ENCODE results near the gene SLC7A6. TPM values are rescaled to one million over a fixed set of nuclear protein-coding genes. Genes with fewer than 3 reads are reported as not detected.

Gene SLC7A6
- total RNA-seq, 2 experiments from 2014 or later, result 99.2 to 99.4 TPM

DNA sequence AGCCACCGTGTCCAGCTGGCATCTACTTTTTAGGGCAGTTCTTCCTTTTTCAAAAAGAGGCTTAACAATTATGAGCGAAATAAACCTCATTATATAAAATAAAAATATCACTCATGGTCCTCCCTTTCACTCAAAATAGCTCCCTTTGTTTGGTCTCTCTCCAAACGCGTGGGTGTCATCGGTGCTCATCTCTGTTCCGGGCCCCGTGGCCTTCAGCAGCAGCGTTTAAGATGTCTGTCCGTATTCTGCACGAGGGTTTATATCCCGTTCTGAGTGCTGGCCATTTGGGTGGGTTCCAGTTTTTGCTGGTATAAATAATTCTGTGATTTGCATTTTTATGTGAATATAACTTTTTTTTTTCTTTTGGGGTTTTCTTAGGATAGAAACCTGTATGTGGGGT is 79.9 kb downstream of the SLC7A6 start:
- ChIA-PET CTCF (interaction anchor here (0.7 kb wide), 2 partner anchors 99 to 1220 kb away, joined by 3 read pairs; partner anchors contain the start of gene PLA2G15), POLR2A (no interaction called here)

DNA sequence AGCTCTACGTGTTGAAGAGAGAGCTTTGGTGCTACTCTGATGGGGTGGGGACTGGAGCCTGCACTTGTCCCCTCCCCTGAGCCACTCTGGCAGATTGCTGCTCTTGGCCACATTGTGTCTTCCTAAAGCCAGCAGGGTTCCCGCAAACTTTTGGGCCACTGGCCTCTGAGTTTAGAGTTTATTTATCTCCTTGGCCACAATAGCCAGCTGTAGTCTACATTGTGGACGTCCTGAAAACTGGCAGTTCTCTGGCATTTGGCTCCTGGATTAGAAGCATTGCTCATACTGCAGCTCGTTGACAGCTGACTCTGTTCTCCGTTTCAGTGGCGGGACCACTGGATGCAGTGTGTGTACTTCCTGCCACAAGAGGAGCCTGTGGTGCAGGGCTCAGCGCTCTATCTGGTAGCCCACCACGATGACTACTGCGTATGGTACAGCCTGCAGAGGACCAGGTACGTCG is 81.1 kb downstream of the SLC7A6 start:
- POLR2A ChIA-PET, result no interaction called here
- CTCF ChIA-PET, result interaction anchor here (0.8 to 0.9 kb wide), 2 partner anchors 16 to 81 kb away, joined by 3 read pairs; partner anchors contain the start of gene SLC7A6

DNA sequence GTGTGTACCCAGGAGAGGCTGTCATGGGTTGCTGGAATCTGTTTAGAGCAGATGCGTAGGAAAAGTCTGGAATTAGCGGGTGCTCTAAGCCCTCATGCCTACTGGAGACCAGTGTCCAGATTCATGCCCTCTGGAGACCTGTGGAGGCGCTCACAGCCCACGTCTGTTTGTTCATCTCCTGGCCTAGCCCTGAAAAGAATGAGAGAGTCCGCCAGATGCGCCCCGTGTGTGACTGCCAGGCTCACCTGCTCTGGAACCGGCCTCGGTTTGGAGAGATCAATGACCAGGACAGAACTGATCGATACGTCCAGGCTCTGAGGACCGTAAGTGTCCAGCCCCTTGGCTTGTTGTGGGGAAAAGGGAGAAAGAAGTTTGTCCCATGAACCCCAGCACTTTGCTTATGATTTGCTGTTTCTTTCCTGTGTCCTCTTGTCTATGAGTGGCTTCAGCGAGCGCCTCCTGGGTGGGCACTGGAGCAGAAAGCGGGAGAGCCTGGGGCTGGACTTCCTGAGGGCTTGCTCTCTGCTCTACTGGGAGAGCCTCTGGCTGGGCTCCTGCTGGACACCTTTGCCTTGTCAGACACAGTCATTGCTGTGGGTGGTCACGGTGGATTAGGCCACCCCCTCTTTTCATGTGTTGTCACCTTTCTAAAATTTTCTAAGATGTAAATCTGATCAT is 81.8 kb downstream of the SLC7A6 start:
- ChIA-PET POLR2A (no interaction called here), CTCF (interaction anchor here (0.8 kb wide), 1 partner anchor 82 kb away, joined by 3 read pairs; the partner anchor contains the start of gene SLC7A6)

DNA sequence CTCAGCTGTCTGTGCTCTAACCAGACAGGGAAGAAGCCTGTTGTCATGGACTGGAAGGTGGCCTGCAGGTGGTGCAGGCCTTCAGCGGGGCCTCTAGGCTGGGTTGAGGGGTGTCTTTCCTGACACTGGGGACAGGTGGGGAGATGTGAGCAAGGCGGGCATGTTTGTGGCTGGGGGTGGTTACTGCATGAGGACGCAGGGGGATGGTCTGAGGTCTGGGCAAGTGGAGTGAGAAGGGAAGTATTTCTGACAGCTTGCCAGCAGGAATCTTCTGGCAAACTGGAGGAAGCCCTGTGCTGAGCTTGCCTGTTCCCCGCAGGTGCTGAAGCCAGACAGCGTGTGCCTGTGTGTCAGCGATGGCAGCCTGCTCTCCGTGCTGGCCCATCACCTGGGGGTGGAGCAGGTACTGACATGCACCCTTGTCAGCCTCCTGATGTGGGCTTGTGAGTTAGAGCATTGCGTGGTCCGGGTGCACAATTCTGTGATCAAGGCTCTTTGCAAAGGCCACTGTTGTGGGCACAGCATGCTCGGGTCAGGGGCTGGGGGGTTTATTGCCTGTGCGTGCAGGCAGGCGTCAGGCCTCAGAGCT is 82.7 kb downstream of the SLC7A6 start:
- CTCF ChIA-PET, result no interaction called here
- POLR2A ChIA-PET, result interaction anchor here (0.5 kb wide), 1 partner anchor 250 kb away, joined by 6 read pairs; no protein-coding TSS in a partner anchor

GRCh38 chr16:68347605-68348004 is 83.3 kb downstream of the SLC7A6 start:
- CTCF ChIA-PET, result no interaction called here
- POLR2A ChIA-PET, result interaction anchor here (0.5 kb wide), 1 partner anchor 250 kb away, joined by 6 read pairs; no protein-coding TSS in a partner anchor

GRCh38 chr16:68348639-68349445 is 84.5 kb downstream of the SLC7A6 start:
- POLR2A ChIA-PET, result interaction anchor here (0.6 kb wide), 1 partner anchor 781 kb away, joined by 3 read pairs; no protein-coding TSS in a partner anchor
- CTCF ChIA-PET, result no interaction called here

DNA sequence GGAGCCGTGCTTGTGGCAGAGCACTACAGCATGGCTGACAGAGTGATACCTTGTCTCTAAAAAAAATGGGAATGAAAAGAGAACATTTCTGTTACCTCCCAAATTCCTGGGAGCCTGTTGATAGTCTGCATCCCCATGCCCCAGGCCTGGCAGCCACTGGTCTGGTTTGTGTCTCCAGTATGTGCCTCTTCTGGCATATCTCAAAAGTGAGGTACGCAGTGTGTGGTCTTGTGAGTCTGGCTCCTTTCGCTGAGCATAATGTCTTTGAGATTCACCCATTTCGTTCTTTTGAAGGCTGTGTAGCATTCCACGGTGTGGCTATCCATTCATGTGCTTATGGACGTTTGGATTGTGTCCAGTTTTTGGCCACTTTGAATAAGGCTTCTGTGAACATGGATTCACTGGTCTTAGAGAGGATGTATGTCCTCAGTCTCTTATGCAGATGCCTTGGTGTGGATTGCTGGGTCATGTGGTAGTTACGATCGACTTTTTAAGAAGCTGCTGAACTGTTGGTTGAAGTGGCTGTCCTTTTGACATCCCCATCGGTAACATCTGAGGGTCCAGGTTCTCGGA is 85.6 kb downstream of the SLC7A6 start:
- CTCF ChIA-PET, result no interaction called here
- POLR2A ChIA-PET, result interaction anchor here (0.5 to 0.6 kb wide), 2 partner anchors 111 to 780 kb away, joined by 3 to 4 read pairs; no protein-coding TSS in a partner anchor

- ChIA-PET POLR2A (no interaction called here), CTCF (no interaction called here)
These were observed 86.6 kb downstream of the SLC7A6 start for GRCh38 chr16:68350813-68351350.

Other genes starting within 250 kb of the SLC7A6 start
- gene DPEP2NB, start 248.6 kb upstream of the SLC7A6 start, total RNA-seq, result not detected
- gene DDX28, start 241.3 kb upstream of the SLC7A6 start, total RNA-seq, result 10 to 100 TPM; 27.5 to 28.8 TPM
- gene DUS2, start 241.2 kb upstream of the SLC7A6 start, total RNA-seq, result 10 to 100 TPM; 37.1 to 40.3 TPM
- 10 to 100 TPM; 93.1 to 95.4 TPM for gene NFATC3, start 179.2 kb upstream of the SLC7A6 start, total RNA-seq
- gene ESRP2, start 28.4 kb upstream of the SLC7A6 start, total RNA-seq, result under 1 TPM; 0.27 to 0.48 TPM
- 1 to 10 TPM; 9.3 to 9.5 TPM for gene PLA2G15, start 19.2 kb upstream of the SLC7A6 start, total RNA-seq
- gene SLC7A6OS, start 46.4 kb downstream of the SLC7A6 start, total RNA-seq, result 10 to 100 TPM; 20.9 to 22.6 TPM
- 10 to 100 TPM; 60.2 to 62.9 TPM for gene PRMT7, start 46.5 kb downstream of the SLC7A6 start, total RNA-seq
- gene SMPD3, start 184.0 kb downstream of the SLC7A6 start, total RNA-seq, result under 1 TPM; 0.19 TPM

Measured in activated CD8-positive, alpha-beta memory T cell treated with anti-CD3 and anti-CD28 coated beads for 36 hours (primary cell).